Measurements from ENCODE around the gene GGA3. TPM values are rescaled to one million over a fixed set of nuclear protein-coding genes. Genes with fewer than 3 reads are reported as not detected.

Gene GGA3
- polyA plus RNA-seq, 1 donor = 41.3 TPM

DNA sequence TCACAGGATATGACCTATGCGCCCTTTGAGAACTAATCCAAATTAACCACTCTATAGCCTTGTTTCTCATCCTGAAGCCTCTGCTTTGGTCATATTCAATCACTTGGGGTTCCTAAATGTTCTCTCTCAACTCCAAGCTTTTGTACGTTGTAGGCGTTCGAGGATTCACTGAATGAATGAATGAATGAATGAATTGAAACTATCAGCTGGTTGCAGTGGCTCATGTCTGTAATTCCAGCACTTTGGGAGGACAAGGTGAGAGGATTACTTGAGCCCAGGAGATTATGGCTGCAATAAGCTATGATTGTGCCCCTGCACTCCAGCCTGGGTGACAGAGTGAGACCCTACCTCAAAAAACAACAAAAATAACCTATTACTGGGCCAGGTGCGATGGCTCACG, 72.8 kb downstream of the GGA3 start:
- H3K9me3 ChIP-seq (ENCODE audit: control insufficient read depth, low read depth, low read length) = no peaks in the 10 kb centered on the region
- no peaks in the 10 kb centered on the region for H3K36me3 ChIP-seq (ENCODE audit: control insufficient read depth, insufficient read depth, low read length)
- DNase-seq = no peak
- H3K4me3 ChIP-seq (ENCODE audit: low read length) = no peak overlapping the region
- H3K27me3 ChIP-seq (ENCODE audit: control insufficient read depth, insufficient read depth, low read length) = no peaks in the 10 kb centered on the region
- no peak overlapping the region for H3K27ac ChIP-seq (ENCODE audit: low read length)
- 100% methylated on average over 3 of the region's 6 CpGs for WGBS (ENCODE audit: insufficient coverage, low lambda C conversion rate)
- no peaks in the 10 kb centered on the region for H3K4me1 ChIP-seq (ENCODE audit: control insufficient read depth, insufficient read depth, low read length)

Other genes with a start within 250 kb of the GGA3 start
- 24.1 TPM for gene MRPL58, start 248.9 kb downstream of the GGA3 start, polyA plus RNA-seq
- gene ATP5PD, start 214.6 kb downstream of the GGA3 start, polyA plus RNA-seq = 321 TPM
- 16.1 TPM for gene KCTD2, start 214.4 kb downstream of the GGA3 start, polyA plus RNA-seq
- gene SLC16A5, start 173.7 kb downstream of the GGA3 start, polyA plus RNA-seq = 25.5 TPM
- 9.3 TPM for gene ARMC7, start 151.6 kb downstream of the GGA3 start, polyA plus RNA-seq
- 52.2 TPM for gene NT5C, start 129.9 kb downstream of the GGA3 start, polyA plus RNA-seq
- 93.1 TPM for gene JPT1, start 107.1 kb downstream of the GGA3 start, polyA plus RNA-seq
- 338 TPM for gene SUMO2, start 78.6 kb downstream of the GGA3 start, polyA plus RNA-seq
- 49.9 TPM for gene NUP85, start 55.9 kb downstream of the GGA3 start, polyA plus RNA-seq
- gene MRPS7, start 273 bp upstream of the GGA3 start, polyA plus RNA-seq = 59.3 TPM
- gene MIF4GD, start 9.6 kb upstream of the GGA3 start, polyA plus RNA-seq = 23.2 TPM
- gene SLC25A19, start 27.8 kb upstream of the GGA3 start, polyA plus RNA-seq = 10.8 TPM
- gene GRB2, start 144.1 kb upstream of the GGA3 start, polyA plus RNA-seq = 67.7 TPM
- 56.7 TPM for gene TMEM94, start 195.0 kb upstream of the GGA3 start, polyA plus RNA-seq